Gastroesophageal sphincter (tissue), 3 donors: ENCODE results near the gene SFRP4.

ENCODE experiments used
- CTCF ChIP-seq, 4 experiments: fragments of 200-600 bp in 2 of 4; fragments of 450-650 bp in 2 of 4; sonication (generic) in 1 of 4; IDR thresholded peaks; one replicate each; pipeline ENCODE4 v1.5.1; 2017 to 2019; ENCODE audit warnings: antibody characterized with exemption in 4 of 4, mild to moderate bottlenecking in 2 of 4, moderate library complexity in 2 of 4
- POLR2A ChIP-seq, 2 donors: fragments of 450-650 bp; IDR thresholded peaks; one replicate each; pipeline ENCODE4 v1.6.1; 2017; ENCODE audit warnings: antibody characterized with exemption in 2 of 2, mild to moderate bottlenecking in 2 of 2, moderate library complexity in 1 of 2
- POLR2AphosphoS5 ChIP-seq: sonication (generic); formaldehyde crosslinking; IDR thresholded peaks from one replicate; pipeline ENCODE4 v1.6.1; 2017; ENCODE audit warnings: antibody characterized with exemption

GRCh38 chr7:37924491-37925041 lies 7.9 kb upstream of the SFRP4 start:
- TF ChIP-seq POLR2A (IDR thresholded peaks at IDR 0.05) (no peak), CTCF (IDR thresholded peaks at IDR 0.05) (no peak), POLR2AphosphoS5 (no peak)
